DND-41 (cell line): ENCODE measurements around the gene GPER1.

Source experiments
- CTCF ChIP-seq: IDR thresholded peaks from 2 replicates; pipeline ENCODE4 v1.5.1; 2012; ENCODE audit warnings: borderline replicate concordance, low read length, moderate library complexity, mild to moderate bottlenecking; ENCODE audit not compliant: poor library complexity, severe bottlenecking; ENCODE audit errors: extremely low read depth
- EZH2 ChIP-seq: IDR thresholded peaks from 3 replicates; pipeline ENCODE4 v1.6.1; 2012; ENCODE audit warnings: borderline replicate concordance, low read depth, mild to moderate bottlenecking, moderate library complexity, low read length, inconsistent platforms; ENCODE audit not compliant: severe bottlenecking

- TF ChIP-seq EZH2 (no peak), CTCF (no peak)
These were observed 5.0 kb downstream of the GPER1 start for GRCh38 chr7:1092806-1093501.
